GM12864 (cell line): ENCODE measurements around the gene ROPN1L.

Experiments used
- DNase-seq: peaks from one replicate; pipeline ENCODE4 v3.0.0-alpha.2; 2011; ENCODE audit warnings: low read depth
- H3K4me3 ChIP-seq: 2 replicates; pipeline ENCODE4 v1.5.1; 2011; ENCODE audit warnings: mild to moderate bottlenecking, low read depth, low read length, control low read depth
- TF ChIP-seq, protein P1 (sequence below): IDR thresholded peaks from 2 replicates; pipeline ENCODE4 v1.5.1; 2011; ENCODE audit warnings: low read depth, mild to moderate bottlenecking, moderate library complexity, low read length, control low read depth, inconsistent platforms; ENCODE audit errors: missing control alignments

The ROPN1L gene

DNA sequence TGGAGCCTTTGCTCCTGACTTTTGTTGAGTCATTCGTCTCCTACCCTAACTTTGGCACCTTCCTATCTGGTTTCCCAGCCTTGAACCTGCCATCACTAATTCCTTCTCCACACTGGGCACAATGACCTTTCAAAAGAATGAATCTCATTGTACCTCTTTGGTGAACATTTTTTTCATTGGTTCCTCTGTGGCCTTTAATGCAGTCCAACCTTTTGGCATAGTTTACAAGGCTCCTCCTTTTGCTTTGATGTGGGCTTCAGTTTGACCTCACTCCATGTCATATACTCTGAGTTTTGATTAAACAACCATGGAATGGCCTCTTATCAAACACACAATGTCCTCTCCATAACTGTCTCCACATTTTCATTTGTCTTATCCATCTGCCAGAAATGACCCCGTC is 14.5 kb upstream of the ROPN1L start:
- no peak for DNase-seq
- H3K4me3 ChIP-seq, result no peak overlapping the region
- TF ChIP-seq, protein P1, sequence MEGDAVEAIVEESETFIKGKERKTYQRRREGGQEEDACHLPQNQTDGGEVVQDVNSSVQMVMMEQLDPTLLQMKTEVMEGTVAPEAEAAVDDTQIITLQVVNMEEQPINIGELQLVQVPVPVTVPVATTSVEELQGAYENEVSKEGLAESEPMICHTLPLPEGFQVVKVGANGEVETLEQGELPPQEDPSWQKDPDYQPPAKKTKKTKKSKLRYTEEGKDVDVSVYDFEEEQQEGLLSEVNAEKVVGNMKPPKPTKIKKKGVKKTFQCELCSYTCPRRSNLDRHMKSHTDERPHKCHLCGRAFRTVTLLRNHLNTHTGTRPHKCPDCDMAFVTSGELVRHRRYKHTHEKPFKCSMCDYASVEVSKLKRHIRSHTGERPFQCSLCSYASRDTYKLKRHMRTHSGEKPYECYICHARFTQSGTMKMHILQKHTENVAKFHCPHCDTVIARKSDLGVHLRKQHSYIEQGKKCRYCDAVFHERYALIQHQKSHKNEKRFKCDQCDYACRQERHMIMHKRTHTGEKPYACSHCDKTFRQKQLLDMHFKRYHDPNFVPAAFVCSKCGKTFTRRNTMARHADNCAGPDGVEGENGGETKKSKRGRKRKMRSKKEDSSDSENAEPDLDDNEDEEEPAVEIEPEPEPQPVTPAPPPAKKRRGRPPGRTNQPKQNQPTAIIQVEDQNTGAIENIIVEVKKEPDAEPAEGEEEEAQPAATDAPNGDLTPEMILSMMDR, result no peak

DNA sequence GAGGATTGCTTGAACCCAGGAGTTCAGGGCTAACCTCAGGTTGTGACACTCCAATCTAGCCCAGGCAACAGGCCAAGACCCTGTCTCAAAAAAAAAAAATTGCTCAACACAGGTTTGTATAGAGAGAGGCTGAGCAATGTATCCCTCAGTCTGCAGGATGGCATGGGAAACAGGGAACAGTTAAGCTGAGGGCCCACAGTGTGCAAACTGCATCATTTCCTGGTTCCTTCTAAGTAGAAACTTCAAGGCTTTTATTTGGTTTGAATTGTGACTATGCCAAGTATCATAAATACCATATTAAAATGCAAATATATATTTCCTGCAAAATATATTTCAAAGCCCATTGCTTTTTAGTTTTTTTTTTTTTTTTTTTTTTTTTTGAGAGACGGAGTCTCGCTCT is 13.7 kb upstream of the ROPN1L start:
- DNase-seq, result no peak
- TF ChIP-seq, protein P1, result no peak
- H3K4me3 ChIP-seq, result no peak overlapping the region

DNA sequence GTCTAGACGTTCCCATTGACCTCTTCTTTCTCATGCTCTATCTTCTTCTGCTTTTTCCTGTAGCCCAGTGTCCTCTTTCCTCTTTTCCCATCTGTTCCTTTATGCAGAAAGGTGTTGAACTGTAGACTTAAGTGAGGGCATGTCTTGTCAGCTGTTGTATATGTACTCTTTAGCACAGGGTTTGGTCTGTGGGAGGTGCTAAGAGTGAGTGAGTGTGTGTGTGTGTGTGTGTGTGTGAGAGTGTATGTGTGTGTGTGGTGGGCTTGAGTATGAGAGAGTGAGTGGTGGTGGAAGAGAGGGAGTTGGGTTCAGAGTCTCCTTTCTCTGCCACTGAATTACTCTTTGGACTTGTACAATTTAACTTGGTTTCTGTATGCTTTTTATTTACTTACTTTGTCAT is 10.3 kb upstream of the ROPN1L start:
- no peak overlapping the region for H3K4me3 ChIP-seq
- no peak for DNase-seq
- TF ChIP-seq, protein P1, result no peak

DNA sequence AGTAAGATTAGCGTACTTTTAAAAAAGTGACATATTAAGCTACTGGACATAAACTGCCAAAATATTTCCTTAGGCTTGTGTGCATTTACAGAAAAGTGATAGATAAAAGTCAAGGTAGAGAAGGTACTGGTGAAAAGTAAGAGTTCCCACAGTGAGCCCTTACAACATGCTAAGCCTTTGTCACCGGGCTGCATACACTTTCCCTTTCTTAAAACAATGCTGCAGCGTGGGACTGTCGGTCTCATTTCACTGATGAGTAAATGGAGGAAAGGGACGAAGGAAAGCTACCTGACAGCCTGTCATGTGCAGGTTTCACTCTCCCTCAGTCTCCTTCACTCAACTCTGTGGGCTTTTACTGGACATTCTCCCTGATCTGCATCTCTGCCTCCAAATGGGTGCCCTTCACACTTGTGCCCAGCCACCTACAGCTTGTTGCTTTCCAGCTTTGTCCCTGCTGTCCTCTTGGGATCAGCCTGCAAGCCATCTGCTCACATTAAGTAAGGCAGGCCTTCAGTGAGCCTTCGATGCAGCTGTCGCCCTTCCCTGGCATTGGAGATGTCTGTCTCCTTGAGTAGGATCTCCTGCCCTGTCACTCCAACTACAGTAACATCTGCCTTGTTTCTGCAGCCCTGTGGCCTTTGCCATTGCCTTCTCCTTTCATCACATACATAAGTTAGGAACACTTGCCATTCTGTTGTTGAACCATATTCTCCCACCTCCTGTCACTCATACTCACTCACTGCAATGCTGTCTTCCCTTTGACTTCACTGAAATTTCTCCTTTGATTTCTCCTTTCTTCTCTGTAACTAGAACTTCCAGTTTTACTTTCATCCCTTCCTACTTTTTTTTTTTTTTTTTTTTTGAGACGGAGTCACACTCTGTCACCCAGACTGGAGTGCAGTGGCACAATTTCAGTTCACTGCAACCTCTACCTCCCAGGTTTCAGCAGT is 9.3 kb upstream of the ROPN1L start:
- TF ChIP-seq, protein P1, result no peak
- no peak for DNase-seq
- no peak overlapping the region for H3K4me3 ChIP-seq

DNA sequence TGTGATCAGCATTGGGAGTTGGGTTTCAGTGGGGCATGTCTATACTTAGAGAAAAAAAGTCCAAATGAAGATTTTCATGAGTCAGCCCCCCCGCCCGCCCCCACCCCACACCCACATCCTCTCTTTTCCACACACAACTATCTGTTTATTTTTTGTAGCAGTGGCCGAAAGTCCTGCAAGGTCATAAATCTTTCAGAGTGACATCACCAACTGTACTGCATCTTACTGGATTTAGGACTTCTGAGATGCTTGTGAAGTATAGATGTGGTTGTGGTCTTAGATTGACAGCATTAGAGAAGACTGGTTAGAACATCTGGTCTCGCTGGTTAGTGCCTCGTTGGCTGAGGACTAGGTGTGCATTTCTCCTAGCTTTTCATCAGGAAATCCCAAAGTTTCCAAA is 7.3 kb upstream of the ROPN1L start:
- H3K4me3 ChIP-seq, result no peak overlapping the region
- no peak for DNase-seq
- TF ChIP-seq, protein P1, result no peak

DNA sequence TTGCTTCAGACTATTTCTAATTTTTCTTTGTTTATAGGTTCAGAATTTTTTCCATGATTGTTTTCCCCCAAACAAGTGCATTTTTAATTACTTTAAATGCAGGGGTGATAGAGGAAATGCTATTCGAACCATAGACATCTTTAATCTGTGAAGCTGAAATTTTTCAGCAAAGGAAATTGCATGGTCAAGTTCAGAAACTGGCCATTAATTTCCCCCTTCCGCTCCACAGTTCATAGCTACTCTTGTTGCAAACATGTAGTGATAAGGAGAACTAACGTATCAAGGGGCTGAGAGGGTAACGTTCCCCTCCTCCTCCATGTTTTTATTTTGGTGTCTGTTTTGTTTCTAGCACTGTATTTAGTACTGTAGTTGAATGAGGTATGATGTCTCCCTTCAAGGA is 3.4 kb upstream of the ROPN1L start:
- DNase-seq, result no peak
- no peak overlapping the region for H3K4me3 ChIP-seq
- TF ChIP-seq, protein P1, result no peak

DNA sequence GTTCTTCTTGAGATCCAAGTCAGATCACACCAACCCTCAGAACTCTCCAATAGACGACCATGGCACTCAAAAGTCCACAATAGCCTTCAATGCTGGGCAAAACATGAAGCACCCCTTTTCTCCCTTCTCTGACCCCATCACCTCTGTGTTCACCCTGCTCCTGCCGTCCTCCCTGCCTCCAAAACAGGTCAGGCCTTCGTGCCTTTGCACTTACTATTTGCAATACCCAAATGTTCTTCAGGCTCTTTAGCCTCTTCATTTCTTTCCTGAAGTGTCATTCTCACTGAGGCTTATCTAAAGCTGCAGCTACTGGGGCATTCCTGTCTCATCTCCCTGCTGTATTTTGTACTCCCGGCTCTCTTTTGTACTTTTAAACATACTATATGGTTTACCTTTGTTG is 2.0 kb upstream of the ROPN1L start:
- H3K4me3 ChIP-seq, result no peak overlapping the region
- TF ChIP-seq, protein P1, result no peak
- DNase-seq, result no peak
